ENCODE results near the gene CCSER2. TPM values are rescaled to one million over a fixed set of nuclear protein-coding genes. Genes with fewer than 3 reads are reported as not detected.
A peak's percentile ranks its signal among the peaks of the same experiment; 100 is the strongest.

Gene CCSER2
- total RNA-seq, 1 experiment from 2014 or later = 28.9 TPM

DNA sequence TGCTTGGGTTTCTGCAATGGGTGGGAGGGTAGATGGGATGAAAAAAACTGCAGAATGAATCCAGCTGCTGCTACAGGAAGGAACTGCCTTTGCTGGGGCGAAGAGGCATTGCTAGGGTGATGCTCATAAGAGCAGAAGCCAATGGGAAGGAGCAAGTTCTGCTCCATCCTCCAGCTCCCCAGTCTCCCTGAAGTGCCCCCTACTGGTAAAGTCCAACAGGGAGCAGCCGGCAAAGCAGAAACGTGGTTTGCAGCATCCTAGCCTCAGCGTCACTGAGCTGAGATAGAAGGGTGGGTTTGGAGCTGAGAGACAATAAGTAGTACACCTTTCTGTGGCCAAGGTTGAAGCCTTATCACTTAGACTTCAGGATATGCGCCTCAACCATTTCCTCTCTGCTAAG, 220.5 kb downstream of the CCSER2 start:
- H3K9me2 ChIP-seq (ENCODE audit: insufficient read depth) = no peaks in the 10 kb centered on the region
- no peak for DNase-seq (ENCODE audit: low read depth, low spot score)
- H3K79me2 ChIP-seq (ENCODE audit: insufficient read depth, low read length) = no peaks in the 10 kb centered on the region
- ChIA-PET POLR2A (no interaction called here), CTCF (interaction anchor here (0.7 to 2.4 kb wide), 9 partner anchors 9 to 411 kb away, joined by 3 to 27 read pairs (median 5); no protein-coding TSS in a partner anchor), RAD21 (ENCODE audit: low non-redundant PET in 1 of 2, low total read pairs in 2 of 2, uncharacterized antibody in 2 of 2, unreplicated experiment in 2 of 2) (interaction anchor here in 1 of 2 experiments (1.5 kb wide), 1 partner anchor 9 kb away, joined by 4 read pairs; no protein-coding TSS in a partner anchor)
- H4K20me1 ChIP-seq (ENCODE audit: insufficient read depth) = no peaks in the 10 kb centered on the region
- H3K27me3 ChIP-seq (ENCODE audit: insufficient read depth, low read length) = peaks cover 18% of the 10 kb centered on the region
- H3K9me3 ChIP-seq (ENCODE audit: control insufficient read depth in 1 of 2, insufficient read depth in 1 of 2, low read depth in 1 of 2, low read length in 2 of 2) = no peaks in the 10 kb centered on the region
- H3K4me2 ChIP-seq (ENCODE audit: low read length) = no peak overlapping the region
- no TSS peak for BruUV-seq (replicated peaks)
- H3K4me3 ChIP-seq (replicated peaks in 1 of 2; ENCODE audit: low read depth in 1 of 2, low read length in 2 of 2) = no peak overlapping the region
- intact Hi-C loops (cut with micrococcal nuclease) = no loop called here
- no peaks in the 10 kb centered on the region for H3K36me3 ChIP-seq (ENCODE audit: control insufficient read depth in 1 of 2, insufficient read depth in 2 of 2, low read length in 2 of 2)
- peak; percentile 88 for ATAC-seq
- TF ChIP-seq, protein P1, sequence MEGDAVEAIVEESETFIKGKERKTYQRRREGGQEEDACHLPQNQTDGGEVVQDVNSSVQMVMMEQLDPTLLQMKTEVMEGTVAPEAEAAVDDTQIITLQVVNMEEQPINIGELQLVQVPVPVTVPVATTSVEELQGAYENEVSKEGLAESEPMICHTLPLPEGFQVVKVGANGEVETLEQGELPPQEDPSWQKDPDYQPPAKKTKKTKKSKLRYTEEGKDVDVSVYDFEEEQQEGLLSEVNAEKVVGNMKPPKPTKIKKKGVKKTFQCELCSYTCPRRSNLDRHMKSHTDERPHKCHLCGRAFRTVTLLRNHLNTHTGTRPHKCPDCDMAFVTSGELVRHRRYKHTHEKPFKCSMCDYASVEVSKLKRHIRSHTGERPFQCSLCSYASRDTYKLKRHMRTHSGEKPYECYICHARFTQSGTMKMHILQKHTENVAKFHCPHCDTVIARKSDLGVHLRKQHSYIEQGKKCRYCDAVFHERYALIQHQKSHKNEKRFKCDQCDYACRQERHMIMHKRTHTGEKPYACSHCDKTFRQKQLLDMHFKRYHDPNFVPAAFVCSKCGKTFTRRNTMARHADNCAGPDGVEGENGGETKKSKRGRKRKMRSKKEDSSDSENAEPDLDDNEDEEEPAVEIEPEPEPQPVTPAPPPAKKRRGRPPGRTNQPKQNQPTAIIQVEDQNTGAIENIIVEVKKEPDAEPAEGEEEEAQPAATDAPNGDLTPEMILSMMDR (IDR thresholded peaks at IDR 0.05 in 2 of 3, conservative IDR thresholded peaks at IDR 0.05 in 1 of 3; ENCODE audit: borderline replicate concordance in 1 of 3, insufficient read depth in 1 of 3, low read depth in 2 of 3, low read length in 2 of 3) = peak in 2 of 3 experiments; percentile 55 to 67; a peak in 4 of 6 replicates
- TF ChIP-seq ELF1 (IDR thresholded peaks at IDR 0.05; ENCODE audit: borderline replicate concordance, low read depth) (no peak), CBX3 (IDR thresholded peaks at IDR 0.05; ENCODE audit: low read depth) (0 out of 2 replicates have a peak, but pooled peaks have one; percentile 13)
- H2AFZ ChIP-seq (ENCODE audit: low read depth, low read length, poor library complexity, severe bottlenecking) = no peak overlapping the region
- no peak overlapping the region for H3K27ac ChIP-seq (ENCODE audit: low read depth, low read length)
- H3K4me1 ChIP-seq (ENCODE audit: control insufficient read depth in 1 of 2, insufficient read depth in 2 of 2, low read length in 2 of 2) = no peaks in the 10 kb centered on the region
- no peak overlapping the region for H3K9ac ChIP-seq (ENCODE audit: low read length)

DNA sequence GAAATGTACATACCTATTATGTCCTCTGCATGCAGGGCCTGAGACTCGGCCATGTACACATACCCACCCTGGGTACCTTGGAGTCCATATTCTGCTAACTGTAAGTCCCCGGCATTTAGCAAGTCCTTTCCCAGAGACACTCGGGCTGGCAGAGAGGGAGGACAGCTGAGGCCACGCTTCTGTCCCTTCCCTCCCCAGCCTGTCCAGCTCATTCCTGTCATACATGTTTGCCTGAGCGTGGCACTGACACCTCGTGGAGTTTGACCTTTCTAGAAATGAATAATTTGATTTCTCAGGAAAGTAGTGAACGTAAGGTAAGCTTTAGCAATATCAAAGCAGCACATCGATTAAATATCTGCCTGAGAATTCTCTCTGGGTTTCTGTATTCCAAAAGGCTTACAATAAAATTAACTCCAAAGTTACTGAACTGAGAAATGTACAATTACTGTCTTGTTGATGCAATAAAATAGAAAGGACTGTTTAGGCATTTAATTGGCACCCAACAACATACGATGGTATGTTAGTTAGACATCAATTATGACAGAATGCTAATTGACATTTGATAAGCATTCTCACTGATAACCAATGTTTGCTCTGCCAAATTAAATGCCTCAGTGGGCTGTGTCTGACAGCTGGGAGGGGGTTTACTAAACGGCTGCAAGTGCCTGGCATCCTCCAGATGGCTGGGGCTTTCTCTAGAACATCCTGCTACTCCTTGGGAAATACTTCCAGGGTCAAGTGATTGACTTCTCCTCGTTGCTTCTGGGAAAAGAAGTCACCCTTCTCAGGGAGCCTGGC, 221.2 kb downstream of the CCSER2 start:
- peaks cover 18% of the 10 kb centered on the region for H3K27me3 ChIP-seq (ENCODE audit: insufficient read depth, low read length)
- peak; percentile 33; the same call in 1 of the 2 replicates for ATAC-seq
- no peaks in the 10 kb centered on the region for H3K4me1 ChIP-seq (ENCODE audit: control insufficient read depth in 1 of 2, insufficient read depth in 2 of 2, low read length in 2 of 2)
- H3K27ac ChIP-seq (ENCODE audit: low read depth, low read length) = no peak overlapping the region
- H3K4me3 ChIP-seq (replicated peaks in 1 of 2; ENCODE audit: low read depth in 1 of 2, low read length in 2 of 2) = no peak overlapping the region
- ChIA-PET POLR2A (no interaction called here), RAD21 (ENCODE audit: low non-redundant PET in 1 of 2, low total read pairs in 2 of 2, uncharacterized antibody in 2 of 2, unreplicated experiment in 2 of 2) (interaction anchor here in 1 of 2 experiments (1.5 kb wide), 1 partner anchor 9 kb away, joined by 4 read pairs; no protein-coding TSS in a partner anchor), CTCF (interaction anchor here (0.7 to 2.4 kb wide), 9 partner anchors 9 to 411 kb away, joined by 3 to 27 read pairs (median 5); no protein-coding TSS in a partner anchor)
- H4K20me1 ChIP-seq (ENCODE audit: insufficient read depth) = no peaks in the 10 kb centered on the region
- H3K36me3 ChIP-seq (ENCODE audit: control insufficient read depth in 1 of 2, insufficient read depth in 2 of 2, low read length in 2 of 2) = no peaks in the 10 kb centered on the region
- no peaks in the 10 kb centered on the region for H3K9me3 ChIP-seq (ENCODE audit: control insufficient read depth in 1 of 2, insufficient read depth in 1 of 2, low read depth in 1 of 2, low read length in 2 of 2)
- no TSS peak for BruUV-seq (replicated peaks)
- H3K9me2 ChIP-seq (ENCODE audit: insufficient read depth) = no peaks in the 10 kb centered on the region
- DNase-seq (ENCODE audit: low read depth, low spot score) = no peak
- H2AFZ ChIP-seq (ENCODE audit: low read depth, low read length, poor library complexity, severe bottlenecking) = no peak overlapping the region
- no peak overlapping the region for H3K4me2 ChIP-seq (ENCODE audit: low read length)
- intact Hi-C loops (cut with micrococcal nuclease) = no loop called here
- H3K79me2 ChIP-seq (ENCODE audit: insufficient read depth, low read length) = no peaks in the 10 kb centered on the region
- H3K9ac ChIP-seq (ENCODE audit: low read length) = no peak overlapping the region
- TF ChIP-seq ZFX (IDR thresholded peaks at IDR 0.05) (no peak), CBX3 (IDR thresholded peaks at IDR 0.05; ENCODE audit: low read depth) (no peak), EGR1 (IDR thresholded peaks at IDR 0.05; ENCODE audit: low read depth) (no peak), EZH2 (IDR thresholded peaks at IDR 0.05) (no peak), TCF7L2 (IDR thresholded peaks at IDR 0.05; ENCODE audit: borderline replicate concordance, extremely low read depth, insufficient read depth, insufficient read length) (no peak), POLR2A (IDR thresholded peaks at IDR 0.05; ENCODE audit: borderline replicate concordance, extremely low read depth, insufficient read depth, insufficient read length) (no peak), SP1 (IDR thresholded peaks at IDR 0.05; ENCODE audit: low read depth) (no peak), SIN3A (IDR thresholded peaks at IDR 0.05; ENCODE audit: low read depth) (no peak)
- TF ChIP-seq, protein P2, sequence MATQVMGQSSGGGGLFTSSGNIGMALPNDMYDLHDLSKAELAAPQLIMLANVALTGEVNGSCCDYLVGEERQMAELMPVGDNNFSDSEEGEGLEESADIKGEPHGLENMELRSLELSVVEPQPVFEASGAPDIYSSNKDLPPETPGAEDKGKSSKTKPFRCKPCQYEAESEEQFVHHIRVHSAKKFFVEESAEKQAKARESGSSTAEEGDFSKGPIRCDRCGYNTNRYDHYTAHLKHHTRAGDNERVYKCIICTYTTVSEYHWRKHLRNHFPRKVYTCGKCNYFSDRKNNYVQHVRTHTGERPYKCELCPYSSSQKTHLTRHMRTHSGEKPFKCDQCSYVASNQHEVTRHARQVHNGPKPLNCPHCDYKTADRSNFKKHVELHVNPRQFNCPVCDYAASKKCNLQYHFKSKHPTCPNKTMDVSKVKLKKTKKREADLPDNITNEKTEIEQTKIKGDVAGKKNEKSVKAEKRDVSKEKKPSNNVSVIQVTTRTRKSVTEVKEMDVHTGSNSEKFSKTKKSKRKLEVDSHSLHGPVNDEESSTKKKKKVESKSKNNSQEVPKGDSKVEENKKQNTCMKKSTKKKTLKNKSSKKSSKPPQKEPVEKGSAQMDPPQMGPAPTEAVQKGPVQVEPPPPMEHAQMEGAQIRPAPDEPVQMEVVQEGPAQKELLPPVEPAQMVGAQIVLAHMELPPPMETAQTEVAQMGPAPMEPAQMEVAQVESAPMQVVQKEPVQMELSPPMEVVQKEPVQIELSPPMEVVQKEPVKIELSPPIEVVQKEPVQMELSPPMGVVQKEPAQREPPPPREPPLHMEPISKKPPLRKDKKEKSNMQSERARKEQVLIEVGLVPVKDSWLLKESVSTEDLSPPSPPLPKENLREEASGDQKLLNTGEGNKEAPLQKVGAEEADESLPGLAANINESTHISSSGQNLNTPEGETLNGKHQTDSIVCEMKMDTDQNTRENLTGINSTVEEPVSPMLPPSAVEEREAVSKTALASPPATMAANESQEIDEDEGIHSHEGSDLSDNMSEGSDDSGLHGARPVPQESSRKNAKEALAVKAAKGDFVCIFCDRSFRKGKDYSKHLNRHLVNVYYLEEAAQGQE (IDR thresholded peaks at IDR 0.05; ENCODE audit: low read depth) = no peak
